Peyer's patch (tissue), 4 donors: ENCODE measurements around the gene RNF217.

ENCODE experiments used
- CTCF ChIP-seq, 6 experiments: fragments of 450-650 bp in 4 of 6; fragments of 200-600 bp in 2 of 6; sonication (generic) in 1 of 6; IDR thresholded peaks; one replicate each; pipeline ENCODE4 v1.5.1; 2017 to 2019; ENCODE audit warnings: antibody characterized with exemption in 6 of 6, mild to moderate bottlenecking in 3 of 6, moderate library complexity in 1 of 6
- POLR2A ChIP-seq, 2 donors: fragments of 450-650 bp; IDR thresholded peaks; one replicate each; pipeline ENCODE4 v1.5.1; 2017; ENCODE audit warnings: antibody characterized with exemption in 2 of 2, mild to moderate bottlenecking in 2 of 2, moderate library complexity in 2 of 2

DNA sequence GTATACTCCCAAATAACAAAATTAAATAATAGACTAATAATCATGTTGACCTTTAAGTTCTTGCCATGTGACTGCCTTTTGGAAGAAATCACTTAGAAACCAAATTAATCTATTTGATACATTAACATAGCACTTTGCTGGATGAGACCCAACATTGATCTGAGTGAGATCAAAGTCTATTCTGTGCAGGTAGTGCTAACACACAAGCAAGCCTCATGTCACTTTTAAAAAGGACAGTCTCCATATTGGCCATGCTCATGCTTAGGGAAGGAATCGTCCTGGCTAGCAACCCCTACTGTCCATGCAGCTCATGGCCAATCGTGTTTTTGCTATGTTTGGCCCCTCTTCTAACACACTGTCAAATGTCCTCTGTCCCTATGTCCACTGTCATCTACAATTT, 35.8 kb upstream of the RNF217 start:
- TF ChIP-seq CTCF (IDR thresholded peaks at IDR 0.05), result no peak
- no peak for TF ChIP-seq POLR2A (IDR thresholded peaks at IDR 0.05)
